Stimulated activated CD4-positive, alpha-beta T cell treated with anti-CD3 and anti-CD28 coated beads, TNF-alpha, amount 100 ng/mL, for 24 hours (primary cell): Measurements from ENCODE around the gene GAB2.
"Not testable (repeated sequence)": the region's sequence is repeated elsewhere in the genome, so short reads cannot be mapped to it uniquely, and the experiment has no call there.

Source experiments
- DNase-seq, 3 experiments: peaks; one replicate each; pipeline ENCODE4 v3.0.0-alpha.2; 2020; ENCODE audit warnings: low read depth in 3 of 3

The GAB2 gene, protein sequence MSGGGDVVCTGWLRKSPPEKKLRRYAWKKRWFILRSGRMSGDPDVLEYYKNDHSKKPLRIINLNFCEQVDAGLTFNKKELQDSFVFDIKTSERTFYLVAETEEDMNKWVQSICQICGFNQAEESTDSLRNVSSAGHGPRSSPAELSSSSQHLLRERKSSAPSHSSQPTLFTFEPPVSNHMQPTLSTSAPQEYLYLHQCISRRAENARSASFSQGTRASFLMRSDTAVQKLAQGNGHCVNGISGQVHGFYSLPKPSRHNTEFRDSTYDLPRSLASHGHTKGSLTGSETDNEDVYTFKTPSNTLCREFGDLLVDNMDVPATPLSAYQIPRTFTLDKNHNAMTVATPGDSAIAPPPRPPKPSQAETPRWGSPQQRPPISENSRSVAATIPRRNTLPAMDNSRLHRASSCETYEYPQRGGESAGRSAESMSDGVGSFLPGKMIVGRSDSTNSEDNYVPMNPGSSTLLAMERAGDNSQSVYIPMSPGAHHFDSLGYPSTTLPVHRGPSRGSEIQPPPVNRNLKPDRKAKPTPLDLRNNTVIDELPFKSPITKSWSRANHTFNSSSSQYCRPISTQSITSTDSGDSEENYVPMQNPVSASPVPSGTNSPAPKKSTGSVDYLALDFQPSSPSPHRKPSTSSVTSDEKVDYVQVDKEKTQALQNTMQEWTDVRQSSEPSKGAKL

GRCh38 chr11:78417175-78417887 is at the start of gene GAB2:
GAB2 (minus strand) TSS chr11:78417820; CDS start chr11:78417720, 100 bp downstream.
- DNase-seq, result no peak

DNA sequence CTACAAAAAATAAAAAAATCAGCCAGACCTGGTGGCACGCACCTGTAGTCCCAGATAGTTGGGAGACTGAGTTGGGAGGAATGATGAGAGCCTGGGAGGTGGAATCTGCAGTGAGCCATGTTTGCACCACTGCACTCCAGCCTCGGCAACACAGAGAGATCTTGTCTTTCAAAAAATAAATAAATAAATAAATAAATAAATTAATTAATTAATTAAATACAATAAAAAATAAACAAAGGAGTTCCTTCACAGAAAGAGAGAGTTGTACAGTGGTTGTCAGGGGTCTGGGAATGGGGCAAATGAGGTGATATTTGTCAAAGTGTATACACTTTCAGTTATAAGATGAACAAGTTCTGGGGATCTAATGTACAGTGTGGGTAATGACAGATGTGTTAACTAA is 49.8 kb upstream of the GAB2 start:
- no peak for DNase-seq

- DNase-seq, result no peak
Measured at GRCh38 chr11:78465169-78465942, 47.7 kb upstream of the GAB2 start.

GRCh38 chr11:78464787-78465168 is 47.2 kb upstream of the GAB2 start:
- not testable (repeated sequence) for DNase-seq

- DNase-seq, result no peak
Measured at GRCh38 chr11:78460471-78460870, 42.9 kb upstream of the GAB2 start.

DNA sequence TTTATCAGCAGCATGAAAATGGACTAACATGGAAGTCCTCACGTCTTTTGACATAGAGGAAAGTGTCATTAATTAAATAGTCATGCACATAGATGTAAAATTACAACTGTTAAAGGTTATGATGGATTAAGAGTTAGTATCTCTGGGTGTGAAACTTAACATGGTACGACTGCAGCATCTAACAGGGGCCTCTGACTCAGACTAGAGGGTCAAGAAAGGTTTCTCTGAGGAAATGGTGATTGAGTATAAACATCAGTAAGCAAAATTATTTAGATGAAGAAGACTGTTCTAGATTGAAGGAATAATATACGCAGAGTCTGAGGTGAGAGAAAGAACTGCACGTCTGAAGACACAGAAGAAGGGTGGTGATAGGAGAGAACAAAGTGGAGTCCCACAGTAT is 42.1 kb upstream of the GAB2 start:
- no peak for DNase-seq

- no peak for DNase-seq
Measured at GRCh38 chr11:78457448-78457847, 39.8 kb upstream of the GAB2 start.

DNA sequence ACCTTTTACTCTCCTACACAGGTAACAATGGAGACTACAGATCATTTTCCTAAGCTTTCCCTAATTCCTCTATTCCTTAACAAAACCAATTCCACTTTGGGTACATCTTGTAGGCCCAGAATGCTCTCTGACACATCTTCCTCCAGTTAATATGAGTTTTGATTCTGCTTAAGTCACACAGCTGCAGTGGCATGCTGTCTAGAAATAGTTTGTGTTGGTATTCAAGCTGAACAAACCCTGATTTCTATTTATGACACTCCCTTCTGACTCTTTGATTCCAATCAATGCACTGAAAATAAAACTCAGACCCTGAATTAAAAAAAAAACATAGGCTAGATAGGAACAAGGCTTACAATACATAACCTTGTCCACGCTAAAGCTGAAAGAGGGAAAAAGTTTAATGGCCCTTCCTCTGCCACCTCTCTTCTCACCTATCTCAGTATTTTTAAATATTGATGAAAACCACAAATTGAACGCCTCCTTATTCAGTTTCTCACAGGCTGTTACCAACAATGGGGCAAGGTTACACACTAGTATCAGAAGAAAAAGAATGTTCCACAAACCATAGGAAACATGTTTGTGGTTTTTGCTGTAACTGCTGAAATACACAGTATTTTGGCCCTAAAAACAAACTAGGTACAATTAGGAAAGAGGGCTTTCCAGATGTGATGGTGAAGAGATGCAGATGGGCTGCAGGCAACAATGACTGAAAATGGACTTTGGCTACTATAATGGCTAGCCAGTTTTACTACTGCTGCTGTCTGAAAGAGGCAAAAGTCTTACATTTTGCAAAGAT is 35.7 kb upstream of the GAB2 start:
- DNase-seq, result no peak

- DNase-seq, result no peak
Measured at GRCh38 chr11:78451371-78452150, 33.9 kb upstream of the GAB2 start.

DNA sequence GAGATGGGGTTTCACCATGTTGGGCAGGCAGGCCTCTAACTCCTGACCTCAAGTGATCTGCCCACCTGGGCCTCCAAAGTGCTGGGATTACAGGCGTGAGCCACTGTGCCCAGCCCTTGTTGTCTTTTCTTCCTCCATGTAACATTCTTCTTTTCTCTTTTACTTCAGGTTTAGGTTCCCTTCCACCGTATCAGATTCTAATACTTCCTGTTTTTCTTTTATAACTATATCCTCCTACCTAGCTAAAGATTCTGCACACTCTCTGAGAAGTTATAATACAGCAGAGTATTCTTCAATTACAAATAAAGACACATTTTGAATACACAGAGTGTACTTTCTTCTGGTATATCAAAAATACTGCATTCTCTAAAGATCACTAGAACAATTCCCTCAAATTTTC is 33.2 kb upstream of the GAB2 start:
- DNase-seq, result no peak

DNA sequence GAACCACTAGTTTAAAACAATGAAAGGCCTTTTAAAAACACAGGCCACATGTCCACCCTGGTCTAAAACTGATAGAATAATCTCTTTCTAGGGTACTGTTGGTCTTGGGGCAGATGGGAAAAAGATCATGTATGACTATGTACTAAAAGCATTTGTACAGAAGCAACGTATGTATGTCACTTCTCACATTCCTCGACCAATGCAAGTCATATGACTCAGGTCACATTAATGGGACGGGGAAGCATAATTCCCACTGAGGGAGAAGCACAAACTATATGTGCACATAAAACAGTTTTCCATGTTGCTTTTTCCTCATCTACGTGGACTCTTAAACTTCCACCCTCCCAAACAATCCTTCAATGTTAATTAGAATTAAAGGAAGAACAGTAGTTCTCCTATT is 32.2 kb upstream of the GAB2 start:
- no peak for DNase-seq

GRCh38 chr11:78446210-78446609 is 28.6 kb upstream of the GAB2 start:
- no peak for DNase-seq

- no peak for DNase-seq
Measured at GRCh38 chr11:78444726-78445125, 27.1 kb upstream of the GAB2 start.

DNA sequence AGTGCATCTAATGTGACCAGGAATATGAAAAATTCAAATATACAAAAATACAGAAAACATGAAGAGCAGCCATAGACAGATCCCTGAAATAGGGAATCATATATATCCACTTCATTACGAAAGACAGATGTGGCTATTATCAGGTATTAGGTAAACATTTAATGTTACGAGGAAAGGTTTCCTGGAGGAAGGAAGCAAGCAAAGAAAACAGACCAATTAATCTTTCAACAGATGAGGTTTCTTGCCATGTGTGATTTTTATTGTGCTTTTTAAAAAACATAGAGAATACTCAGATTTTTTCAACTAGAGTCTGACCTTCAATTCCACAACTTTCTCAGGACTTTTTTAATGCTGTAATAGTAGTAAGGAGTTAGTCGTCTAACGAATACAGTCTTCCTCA is 24.3 kb upstream of the GAB2 start:
- no peak for DNase-seq

GRCh38 chr11:78438298-78438975 is 20.8 kb upstream of the GAB2 start:
- no peak for DNase-seq

DNA sequence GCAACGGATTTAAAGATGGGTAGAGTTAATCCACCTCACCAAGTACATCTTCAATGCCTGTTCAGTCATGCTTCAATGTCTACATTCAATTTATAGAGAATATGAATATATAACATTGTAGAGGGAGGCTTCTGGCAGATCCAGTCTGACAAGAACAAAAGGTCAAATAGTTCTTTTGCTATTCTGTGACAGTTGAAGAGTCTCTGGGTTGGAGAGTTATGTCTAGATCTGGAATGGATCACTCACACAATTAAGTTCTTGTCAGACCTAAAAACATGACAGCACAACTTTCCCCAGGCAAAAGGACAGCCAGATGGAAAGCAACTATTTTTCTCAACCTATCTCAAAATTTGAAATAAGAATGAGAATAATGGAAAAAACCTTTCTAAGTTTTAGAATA is 15.3 kb upstream of the GAB2 start:
- DNase-seq, result no peak

DNA sequence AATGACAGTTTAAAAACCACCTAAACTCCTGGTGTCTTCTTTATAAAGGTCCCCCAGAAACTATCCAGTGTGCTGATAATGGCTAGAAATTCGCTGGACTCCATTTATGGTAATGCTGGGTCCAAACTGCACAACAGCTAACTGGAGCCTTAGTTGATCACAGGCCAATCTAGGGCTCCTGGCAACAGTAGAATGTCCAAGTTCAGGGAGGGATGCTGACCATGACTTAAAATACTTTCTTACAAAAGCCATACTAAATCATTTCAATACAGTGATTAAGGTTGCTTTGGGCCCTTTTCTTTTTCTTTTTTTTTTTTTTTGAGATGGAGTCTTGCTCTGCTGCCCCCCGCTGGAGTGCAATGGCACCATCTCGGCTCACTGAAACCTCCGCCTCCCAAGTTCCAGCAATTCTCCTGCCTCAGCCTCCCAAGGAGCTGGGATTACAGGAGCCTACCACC is 14.5 kb upstream of the GAB2 start:
- DNase-seq, result no peak

- no peak for DNase-seq
Measured at GRCh38 chr11:78429660-78430059, 12.0 kb upstream of the GAB2 start.

DNA sequence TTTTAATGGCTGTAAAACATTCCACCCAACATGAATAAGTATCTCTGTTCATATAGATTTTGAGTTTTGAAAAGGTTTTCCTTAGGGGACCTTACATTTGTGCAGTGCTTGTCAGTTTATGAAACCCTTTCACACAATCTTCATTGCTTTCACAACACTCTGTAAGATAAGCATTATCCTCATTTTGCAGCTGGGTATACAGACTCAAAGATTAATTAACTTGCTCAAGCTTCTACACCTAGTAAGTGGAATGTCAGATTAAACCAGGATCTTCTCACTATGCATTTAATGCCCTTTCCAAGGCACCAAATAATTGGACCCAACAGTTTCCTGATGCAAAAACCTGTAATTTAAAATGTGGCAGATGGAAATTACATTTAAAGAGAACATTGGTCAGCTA is 11.6 kb upstream of the GAB2 start:
- no peak for DNase-seq

DNA sequence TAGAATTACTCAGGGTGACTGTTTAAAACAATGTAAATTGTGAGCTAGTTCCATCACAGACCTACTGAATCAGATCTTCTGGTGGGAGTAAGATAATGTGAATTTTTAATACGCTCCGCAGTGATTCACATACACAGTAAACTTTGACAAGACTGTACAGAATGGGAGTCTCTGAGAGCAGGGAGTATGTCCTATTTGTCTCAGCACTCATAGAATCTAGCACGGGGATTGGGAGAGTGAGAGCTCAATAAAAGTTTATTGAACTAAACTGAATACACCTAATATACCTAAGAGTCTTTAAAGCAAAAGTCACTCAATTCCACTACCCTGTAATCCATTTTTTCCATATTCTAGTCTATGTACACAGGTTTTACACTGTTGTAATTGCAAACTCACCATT is 11.2 kb upstream of the GAB2 start:
- DNase-seq, result no peak
